HepG2 (cell line): ENCODE data around the gene SH3PXD2A. TPM values are rescaled to one million over a fixed set of nuclear protein-coding genes. Genes with fewer than 3 reads are reported as not detected.

Experiments
- ATAC-seq: fragments of 200-7000 bp; cut with Tn5 transposase; 3 replicates; pipeline ENCODE4 v1.9.1; 2020; ENCODE audit warnings: mild to moderate bottlenecking, moderate library complexity
- BruUV-seq: library from RNA; stranded (reverse); fragments of 400-500 nt; replicated peaks from 2 replicates; lab custom pipeline; 2021; lab: Mats Ljungman, UMichigan
- CTCF ChIA-PET: fragments of 300-600 bp; formaldehyde crosslinking; extraction: SDS; loops from one replicate; lab custom pipeline; 2021; ENCODE audit warnings: low total read pairs, inconsistent platforms, low intra/inter-chr PET ratio; lab: Yijun Ruan, JAX
- POLR2A ChIA-PET: fragments of 350-600 bp; sonication (Branson Sonifier 250); formaldehyde crosslinking; loops from one replicate; lab custom pipeline; 2020; ENCODE audit warnings: antibody characterized with exemption, inconsistent platforms; lab: Yijun Ruan, JAX
- DNase-seq: peaks from one replicate; pipeline ENCODE4 v3.0.0-alpha.2; 2015; ENCODE audit warnings: low spot score
- FAIRE-seq: peaks from 3 replicates; lab custom pipeline; 2011; peaks lifted over from hg19 to GRCh38; lab: Jason Lieb, UNC
- H2AFZ ChIP-seq: one replicate; pipeline ENCODE4 v1.6.1; 2011; ENCODE audit warnings: low read length, inconsistent platforms
- H3K27ac ChIP-seq: fragments of 300-600 bp; 3 replicates; pipeline ENCODE4 v1.8.0; 2011; ENCODE audit warnings: mixed run types, mild to moderate bottlenecking, mixed read lengths, low read length, inconsistent platforms; ENCODE audit not compliant: insufficient read depth; ENCODE audit errors: extremely low read length
- H3K27me3 ChIP-seq, 2 experiments: fragments of 200-600 bp in 1 of 2; 2 replicates in 1 of 2; 3 replicates in 1 of 2; pipeline versions ENCODE4 v1.6.0 to v1.8.0; 2011; ENCODE audit warnings: low read length in 2 of 2, mild to moderate bottlenecking in 2 of 2, moderate library complexity in 2 of 2, inconsistent platforms in 1 of 2; ENCODE audit not compliant: insufficient read depth in 2 of 2, control insufficient read depth in 1 of 2
- H3K36me3 ChIP-seq, 2 experiments: fragments of 200-600 bp in 1 of 2; replicated peaks in 1 of 2; 2 replicates in 1 of 2; 3 replicates in 1 of 2; pipeline versions ENCODE4 v1.5.1 to v1.8.0; 2011; ENCODE audit warnings: low read length in 2 of 2, inconsistent platforms in 1 of 2; ENCODE audit not compliant: insufficient read depth in 2 of 2, control insufficient read depth in 1 of 2
- H3K4me1 ChIP-seq: 2 replicates; pipeline ENCODE4 v1.5.1; 2012; ENCODE audit warnings: low read length, inconsistent platforms; ENCODE audit not compliant: insufficient read depth
- H3K4me2 ChIP-seq: 2 replicates; pipeline ENCODE4 v1.6.0; 2011; ENCODE audit warnings: low read depth, low read length, inconsistent platforms
- H3K4me3 ChIP-seq, 3 experiments: fragments of 200-600 bp in 1 of 3; sonication (generic), shearing (Covaris generic) in 1 of 3; replicated peaks in 1 of 3; 2 replicates each; pipeline ENCODE4 v1.5.1; 2011 to 2016; ENCODE audit warnings: low read length in 3 of 3, inconsistent platforms in 2 of 3, low read depth in 2 of 3, mild to moderate bottlenecking in 2 of 3, control low read depth in 1 of 3, mixed read lengths in 1 of 3; ENCODE audit not compliant: insufficient read depth in 1 of 3
- H3K79me2 ChIP-seq: one replicate; pipeline ENCODE4 v1.6.1; 2011; ENCODE audit warnings: low read length, inconsistent platforms; ENCODE audit not compliant: insufficient read depth
- H3K9ac ChIP-seq: 2 replicates; pipeline ENCODE4 v1.6.0; 2011; ENCODE audit warnings: mild to moderate bottlenecking, low read depth, low read length, inconsistent platforms; ENCODE audit not compliant: insufficient read depth
- H3K9me3 ChIP-seq: 2 replicates; pipeline ENCODE4 v1.5.1; 2012; ENCODE audit warnings: mild to moderate bottlenecking, low read length
- H4K20me1 ChIP-seq: 2 replicates; pipeline ENCODE4 v1.6.0; 2011; ENCODE audit warnings: inconsistent platforms, mild to moderate bottlenecking, low read length, moderate library complexity; ENCODE audit not compliant: insufficient read depth
- AKAP8 ChIP-seq: sonication (generic); formaldehyde crosslinking; IDR thresholded peaks from 2 replicates; pipeline ENCODE4 v1.5.1; 2020; ENCODE audit warnings: mild to moderate bottlenecking, missing genetic modification reagents
- CCDC6 ChIP-seq: sonication (generic); formaldehyde crosslinking; IDR thresholded peaks from 2 replicates; pipeline ENCODE4 v1.8.1; 2022; ENCODE audit warnings: mild to moderate bottlenecking, missing genetic modification reagents, moderate library complexity
- FOXP4 ChIP-seq: sonication (generic); formaldehyde crosslinking; IDR thresholded peaks from 2 replicates; pipeline ENCODE4 v1.4.0; 2020; ENCODE audit warnings: missing genetic modification reagents
- HNRNPH1 ChIP-seq: fragments of 200-400 bp; formaldehyde crosslinking; optimal IDR thresholded peaks from 2 replicates; pipeline ENCODE3; 2017; ENCODE audit warnings: mild to moderate bottlenecking, low read depth, low read length
- MBNL3 ChIP-seq: fragments of 250-450 bp; sonication (Bioruptor Pico); conservative IDR thresholded peaks from 2 replicates; pipeline ENCODE4 v1.8.0; 2022; ENCODE audit warnings: mild to moderate bottlenecking, inconsistent platforms
- MEF2D ChIP-seq: sonication (generic); formaldehyde crosslinking; IDR thresholded peaks from 2 replicates; pipeline ENCODE4 v1.5.1; 2020; ENCODE audit warnings: mild to moderate bottlenecking, missing genetic modification reagents
- MEIS1 ChIP-seq: sonication (generic); formaldehyde crosslinking; IDR thresholded peaks from 2 replicates; pipeline ENCODE4 v1.9.0; 2021; ENCODE audit warnings: mild to moderate bottlenecking, missing genetic modification reagents, moderate library complexity, borderline replicate concordance
- MLLT10 ChIP-seq: sonication (generic); formaldehyde crosslinking; IDR thresholded peaks from 2 replicates; pipeline ENCODE4 v1.4.0; 2020; ENCODE audit warnings: missing genetic modification reagents
- MXD1 ChIP-seq: sonication (generic); formaldehyde crosslinking; IDR thresholded peaks from 2 replicates; pipeline ENCODE4 v1.4.0; 2020; ENCODE audit warnings: mild to moderate bottlenecking, missing genetic modification reagents
- NFYC ChIP-seq: IDR thresholded peaks from 2 replicates; pipeline ENCODE4 v1.6.1; 2016; ENCODE audit warnings: missing genetic modification reagents, missing compliant biosample characterization
- NR2C2 ChIP-seq: sonication (generic); formaldehyde crosslinking; IDR thresholded peaks from 2 replicates; pipeline ENCODE4 v1.4.0; 2020; ENCODE audit warnings: missing genetic modification reagents, mild to moderate bottlenecking, moderate library complexity, borderline replicate concordance
- SOX6 ChIP-seq, 2 experiments: fragments of 450-650 bp in 1 of 2; sonication (generic) in 1 of 2; formaldehyde crosslinking in 1 of 2; IDR thresholded peaks; 2 replicates each; pipeline versions ENCODE4 v1.4.0 to v1.6.1; 2017 to 2020; ENCODE audit warnings: antibody characterized with exemption in 1 of 2, mild to moderate bottlenecking in 1 of 2, missing genetic modification reagents in 1 of 2
- SYNCRIP ChIP-seq: fragments of 200-400 bp; formaldehyde crosslinking; IDR thresholded peaks from 2 replicates; pipeline ENCODE4 v1.6.1; 2018; ENCODE audit warnings: mild to moderate bottlenecking, low read depth, low read length; ENCODE audit not compliant: insufficient read depth
- THAP8 ChIP-seq: sonication (generic); formaldehyde crosslinking; IDR thresholded peaks from 2 replicates; pipeline ENCODE4 v1.5.1; 2020; ENCODE audit warnings: missing genetic modification reagents, mild to moderate bottlenecking, borderline replicate concordance
- TP53 ChIP-seq: sonication (generic); formaldehyde crosslinking; conservative IDR thresholded peaks from 2 replicates; pipeline ENCODE4 v1.4.0; 2020; ENCODE audit warnings: missing genetic modification reagents
- ZKSCAN1 ChIP-seq: fragments of 150-350 bp; IDR thresholded peaks from 2 replicates; pipeline ENCODE4 v1.6.1; 2014; ENCODE audit warnings: low read length
- ZNF569 ChIP-seq: sonication (generic); formaldehyde crosslinking; IDR thresholded peaks from 2 replicates; pipeline ENCODE4 v1.5.0; 2020; ENCODE audit warnings: mild to moderate bottlenecking, missing genetic modification reagents, moderate library complexity, borderline replicate concordance
- ZNF737 ChIP-seq: sonication (generic); formaldehyde crosslinking; IDR thresholded peaks from 2 replicates; pipeline ENCODE4 v1.5.0; 2020; ENCODE audit warnings: missing genetic modification reagents, mild to moderate bottlenecking, borderline replicate concordance
- ZNF749 ChIP-seq: sonication (generic); formaldehyde crosslinking; IDR thresholded peaks from 2 replicates; pipeline ENCODE4 v1.8.0; 2022; ENCODE audit warnings: mild to moderate bottlenecking, missing genetic modification reagents, moderate library complexity, borderline replicate concordance
- ZSCAN5A ChIP-seq: sonication (generic); formaldehyde crosslinking; IDR thresholded peaks from 2 replicates; pipeline ENCODE4 v1.8.0; 2022; ENCODE audit warnings: mild to moderate bottlenecking, missing genetic modification reagents, borderline replicate concordance
- WGBS: methylation state at CpG from one replicate; pipeline ENCODE4 v1.1.6; 2017; ENCODE audit warnings: low lambda C conversion rate; 5-methylcytosine and 5-hydroxymethylcytosine counted together
- in situ Hi-C: cut with HindIII; loops from 2 replicates; pipeline ENCODE4 v1.10.0; 2017; ENCODE audit warnings: low pct_unique_long_range_greater_than_20kb; ENCODE audit not compliant: extremely low pct_ligation_motif_present
- intact Hi-C: fragments of 100-400 bp; cut with micrococcal nuclease; formaldehyde crosslinking; loops from one replicate; pipeline ENCODE4 v1.10.0; 2022; ENCODE audit not compliant: unreplicated experiment
- polyA plus RNA-seq, 8 experiments: library from polyadenylated mRNA; depleted of rRNA in 3 of 8; stranded (reverse) in 7 of 8; unstranded in 1 of 8; fragments of >200 nt; fragmentation: Illumina TruSeq in 4 of 8; extraction: Trizol in 4 of 8; gene quantifications; 2 replicates each; pipeline versions ENCODE4 v1.2.1 to v1.2.3, GENCODE V29; 2011 to 2016; ENCODE audit warnings: low read depth in 4 of 8, missing spikeins in 1 of 8, mixed read lengths in 1 of 8; ENCODE audit not compliant: insufficient read depth in 1 of 8
- total RNA-seq, 5 experiments: library from RNA; depleted of rRNA; stranded (reverse); fragments of >200 nt; fragmentation: Illumina TruSeq; extraction: Trizol; gene quantifications; 2 replicates each; pipeline ENCODE4 v1.2.3, GENCODE V29; 2016; ENCODE audit warnings: low read depth in 1 of 5

Gene SH3PXD2A
- total and polyA plus RNA-seq, 2 of the 13 experiments (the other 11 are each of a cell fraction or from before 2014, with no cell fraction given), result 11.1 to 11.3 TPM

GRCh38 chr10:103770139-103770538 lies 85.2 kb downstream of the SH3PXD2A start (continued):
- TF ChIP-seq FOXP4 (CRISPR knock-in tag) (no peak), CCDC6 (CRISPR knock-in tag) (no peak), THAP8 (CRISPR knock-in tag) (no peak)

GRCh38 chr10:103769176-103769575 lies 86.2 kb downstream of the SH3PXD2A start:
- H3K4me1 ChIP-seq, result peaks cover 5% of the 10 kb centered on the region; the same call in 1 of the 2 replicates
- DNase-seq (no peak), ATAC-seq (no peak), FAIRE-seq (no peak)
- intact Hi-C loops (no loop called here), in situ Hi-C loops (no loop called here)
- H3K79me2 ChIP-seq, result peaks cover 3% of the 10 kb centered on the region
- WGBS, result 98% methylated on average over 10 of the region's 10 CpGs
- no TSS peak for BruUV-seq
- ChIA-PET CTCF (no interaction called here), POLR2A (interaction anchor here (1.3 kb wide), 1 partner anchor 25 kb away, joined by 4 read pairs; no protein-coding TSS in a partner anchor)
- no peak overlapping the region for H3K4me2 ChIP-seq
- no peaks in the 10 kb centered on the region for H3K27me3 ChIP-seq
- H3K9ac ChIP-seq, result no peak overlapping the region
- H3K4me3 ChIP-seq, result no peak overlapping the region
- no peaks in the 10 kb centered on the region for H3K9me3 ChIP-seq
- H2AFZ ChIP-seq, result no peak overlapping the region
- H3K27ac ChIP-seq, result no peak overlapping the region
- H3K36me3 ChIP-seq, result peaks cover 31 to 44% of the 10 kb centered on the region in 2 experiments
- H4K20me1 ChIP-seq, result no peaks in the 10 kb centered on the region
- TF ChIP-seq ZSCAN5A (CRISPR knock-in tag) (no peak), HNRNPH1 (no peak), MLLT10 (CRISPR knock-in tag) (no peak), SYNCRIP (no peak), NFYC (CRISPR knock-in tag) (no peak), TP53 (CRISPR knock-in tag) (no peak), MBNL3 (CRISPR knock-in tag) (no peak), ZKSCAN1 (no peak), AKAP8 (CRISPR knock-in tag) (no peak), MXD1 (CRISPR knock-in tag) (no peak), ZNF569 (CRISPR knock-in tag) (no peak), MEF2D (CRISPR knock-in tag) (no peak), ZNF737 (CRISPR knock-in tag) (no peak), MEIS1 (no peak), ZNF749 (CRISPR knock-in tag) (no peak), NR2C2 (CRISPR knock-in tag) (no peak), SOX6 (IDR thresholded peaks at IDR 0.05) (no peak), SOX6 (CRISPR knock-in tag; IDR thresholded peaks at IDR 0.05) (no peak)
